HCEC 1CT (cell line): ENCODE measurements around the gene FBXL20.
A peak's percentile ranks its signal among the peaks of the same experiment; 100 is the strongest.

Experiments used
- DNase-seq: peaks from one replicate; pipeline ENCODE4 v3.0.0-alpha.2; 2017

Gene FBXL20

DNA sequence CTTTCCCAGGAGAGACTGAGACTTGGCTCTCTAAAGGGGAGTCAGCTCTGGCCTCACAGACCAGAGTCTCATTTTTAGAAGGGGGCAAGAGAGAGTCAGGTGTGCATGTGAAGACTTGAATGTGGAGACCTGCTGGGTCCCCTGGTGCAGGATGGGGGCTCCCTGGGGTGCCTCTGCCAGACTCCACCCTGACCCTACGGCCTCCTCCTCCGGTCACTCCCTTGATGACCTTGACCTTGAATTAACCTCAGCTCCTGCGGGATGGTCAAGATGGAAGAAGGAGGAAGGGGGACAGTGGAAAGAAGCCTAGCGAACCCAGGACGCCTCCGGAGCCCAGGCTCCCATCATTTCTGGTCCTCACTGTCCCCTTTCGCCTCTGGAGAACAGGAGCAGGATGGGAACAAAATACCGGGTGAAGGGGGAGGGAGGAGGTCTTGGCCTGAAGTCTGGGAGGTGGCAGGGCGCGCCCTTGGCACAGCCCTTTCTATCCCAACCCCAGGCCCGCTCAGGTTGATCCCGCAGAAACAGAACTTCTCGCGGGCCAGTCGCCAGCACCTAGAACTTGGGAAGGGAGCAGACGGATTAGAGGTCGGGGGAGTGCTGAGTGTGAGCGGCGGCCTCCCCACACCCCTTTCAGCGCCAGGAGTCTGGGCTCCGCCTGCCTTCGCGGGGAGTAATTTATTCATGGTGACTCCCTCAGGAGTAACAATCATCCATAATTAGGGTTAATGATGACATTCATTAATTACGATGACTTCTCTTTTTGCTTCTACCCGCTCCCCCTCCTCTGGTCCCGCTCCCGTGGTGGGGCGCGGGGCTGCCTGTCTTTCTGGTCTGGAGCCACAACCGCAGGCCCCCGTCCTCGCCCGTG lies 177.3 kb downstream of the FBXL20 start:
- DNase-seq = no peak

DNA sequence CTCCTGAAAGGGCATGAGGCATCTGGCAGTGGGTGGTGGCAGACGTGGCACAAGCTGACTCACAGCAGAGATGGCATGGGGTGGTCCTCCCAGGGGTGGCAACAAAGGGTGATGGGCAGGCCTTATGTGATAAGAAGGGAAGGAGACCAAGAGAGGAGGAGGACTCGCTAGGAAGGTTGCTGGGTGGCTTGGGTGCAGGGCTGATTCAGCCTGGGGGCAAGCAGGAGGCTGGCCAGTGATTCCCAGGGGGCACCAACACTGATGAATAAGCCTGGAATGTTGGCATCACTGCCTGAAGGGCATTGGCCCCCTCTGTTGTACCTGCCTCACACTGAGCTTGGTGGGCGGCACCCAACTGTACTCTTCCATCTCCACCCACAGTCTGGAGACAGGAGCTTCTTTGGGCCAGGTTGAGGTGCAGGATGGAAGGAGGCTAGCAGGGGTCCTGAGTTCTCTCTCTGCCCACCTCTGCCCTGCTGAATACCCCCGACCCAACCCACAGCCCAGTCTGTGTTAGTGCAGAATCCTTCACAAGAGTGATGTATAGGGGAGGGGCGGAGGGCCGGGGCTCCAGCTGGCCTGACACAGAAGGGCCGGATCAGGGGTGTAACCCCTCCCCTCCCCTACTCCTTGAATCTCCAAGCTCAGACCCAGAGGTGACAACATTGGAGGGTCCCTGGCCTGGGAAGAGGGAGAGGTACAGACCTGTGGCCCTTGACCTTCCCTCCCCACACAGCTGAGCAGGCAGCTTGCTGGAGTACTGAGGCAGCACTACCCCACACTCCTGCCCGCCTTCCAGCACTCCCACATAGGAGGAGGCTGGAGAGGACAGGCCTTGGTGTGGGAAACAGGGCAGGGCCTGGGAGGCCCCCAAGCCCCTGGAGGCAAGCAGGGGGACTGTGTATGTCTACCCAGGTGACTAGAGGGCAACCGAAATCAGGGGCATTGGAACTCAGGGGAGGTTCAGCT lies 178.3 kb downstream of the FBXL20 start:
- DNase-seq = no peak

DNA sequence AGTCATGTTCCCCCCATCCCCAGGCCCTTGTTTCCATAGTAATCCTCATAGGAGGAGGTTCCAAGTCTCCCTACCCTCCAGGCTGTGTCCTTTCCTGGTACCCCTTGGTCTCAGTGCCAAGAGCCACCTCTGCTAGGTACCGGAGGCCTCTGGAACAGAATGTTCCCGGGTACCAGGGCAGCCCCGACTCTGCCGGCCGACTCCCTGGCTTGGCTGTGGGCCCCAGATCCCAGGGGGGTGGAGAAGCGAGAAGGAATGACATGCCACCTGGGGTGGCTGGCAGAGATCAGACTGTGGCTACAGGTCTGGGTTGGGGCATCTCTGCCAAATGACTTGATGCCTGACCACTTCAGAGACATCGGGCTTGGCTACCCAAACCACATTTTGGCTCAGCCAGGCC lies 179.3 kb downstream of the FBXL20 start:
- no peak for DNase-seq

DNA sequence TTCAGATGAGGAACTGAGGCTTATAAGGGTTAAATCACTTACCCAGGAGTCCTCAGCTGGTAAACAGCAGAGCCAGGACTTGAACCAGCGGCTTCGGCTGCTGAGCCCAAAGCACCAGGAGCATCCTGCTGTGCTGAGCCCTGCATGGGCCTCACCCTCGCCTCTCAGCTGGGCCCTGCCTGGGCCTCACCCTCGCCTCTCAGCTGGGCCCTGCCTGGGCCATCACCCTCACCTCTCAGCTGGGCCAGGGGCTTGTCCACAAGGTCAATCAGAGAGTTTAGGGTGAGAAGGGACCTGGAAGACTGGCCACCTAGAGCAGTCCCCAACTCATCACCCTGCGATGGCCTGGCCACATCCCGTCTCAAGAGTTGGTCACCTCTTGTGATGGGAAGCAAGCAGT lies 179.9 kb downstream of the FBXL20 start:
- no peak for DNase-seq

DNA sequence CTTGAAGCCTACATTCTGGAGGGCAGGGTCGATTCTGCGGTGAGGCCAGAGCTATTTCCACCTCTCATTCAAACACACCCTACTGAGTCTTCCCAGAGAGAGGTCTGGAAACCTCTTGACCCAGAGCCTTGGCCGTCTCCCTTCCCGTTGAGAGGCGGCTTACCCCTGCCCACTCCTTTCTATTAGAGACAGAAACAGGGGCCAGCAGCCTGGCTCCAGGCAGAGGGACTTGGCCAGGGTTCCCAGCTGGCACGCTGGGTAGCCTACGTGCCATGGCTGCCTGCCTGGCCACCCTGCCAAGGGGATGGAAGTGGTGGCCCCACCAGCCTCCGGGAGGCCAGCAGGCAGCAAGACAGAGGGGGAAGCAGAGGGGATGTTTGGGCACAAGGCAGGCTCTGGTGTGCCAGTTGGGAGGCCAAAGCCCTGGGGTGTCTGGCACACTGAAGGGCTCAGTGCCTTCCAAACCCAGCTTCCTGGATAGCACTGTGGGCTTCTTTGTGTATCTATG lies 181.7 kb downstream of the FBXL20 start:
- DNase-seq = no peak

DNA sequence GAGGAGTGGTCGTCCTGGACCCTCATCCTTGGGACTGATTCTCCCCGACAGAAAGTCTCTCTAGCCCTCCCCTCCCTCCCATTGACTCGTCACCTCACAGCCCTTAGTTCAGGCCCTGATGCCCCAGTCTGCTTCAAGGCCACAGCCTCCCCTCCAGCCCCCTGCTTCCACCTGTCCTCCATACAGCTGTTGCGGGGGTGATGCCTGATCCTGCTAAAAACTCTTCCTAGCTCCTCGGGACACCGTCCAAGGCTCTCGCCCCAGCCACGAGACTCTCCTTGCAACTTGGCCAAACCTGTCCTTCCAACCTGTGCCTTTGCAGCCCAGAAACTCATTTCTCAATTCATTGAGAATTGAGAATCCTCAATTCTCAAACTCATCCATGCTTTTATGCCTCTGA lies 182.5 kb downstream of the FBXL20 start:
- no peak for DNase-seq

DNA sequence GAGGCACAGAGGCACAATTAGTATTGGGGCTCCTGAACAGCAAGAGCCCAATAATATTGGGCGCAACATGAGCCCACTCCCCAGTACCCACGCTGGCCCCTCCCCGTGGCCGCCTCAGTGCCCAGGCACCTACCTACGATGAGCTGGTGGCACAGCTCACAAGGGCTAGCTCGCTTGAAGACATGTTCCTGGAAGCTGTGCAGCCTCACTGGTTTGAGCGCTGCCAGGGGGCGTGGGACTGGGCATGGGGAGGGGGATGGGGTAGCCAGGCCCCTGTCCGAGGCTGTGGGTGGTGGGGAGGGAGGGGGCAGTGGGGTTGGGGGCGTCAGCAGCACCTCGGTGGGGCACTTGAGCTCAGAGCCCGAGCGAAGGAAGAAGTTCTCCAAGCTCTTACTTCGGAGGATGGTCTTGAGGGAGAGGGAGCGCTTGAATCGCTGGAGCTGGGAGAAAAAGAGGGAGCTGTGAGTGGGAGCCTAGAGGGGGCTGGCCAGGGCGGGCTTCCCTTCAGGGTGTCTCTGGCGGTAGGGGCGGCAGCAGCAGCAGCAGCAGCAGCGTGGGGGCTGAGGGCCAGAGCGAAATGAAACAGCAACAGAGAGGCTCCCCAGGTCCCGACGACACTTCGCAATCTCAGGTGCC lies 183.6 kb downstream of the FBXL20 start:
- no peak for DNase-seq

DNA sequence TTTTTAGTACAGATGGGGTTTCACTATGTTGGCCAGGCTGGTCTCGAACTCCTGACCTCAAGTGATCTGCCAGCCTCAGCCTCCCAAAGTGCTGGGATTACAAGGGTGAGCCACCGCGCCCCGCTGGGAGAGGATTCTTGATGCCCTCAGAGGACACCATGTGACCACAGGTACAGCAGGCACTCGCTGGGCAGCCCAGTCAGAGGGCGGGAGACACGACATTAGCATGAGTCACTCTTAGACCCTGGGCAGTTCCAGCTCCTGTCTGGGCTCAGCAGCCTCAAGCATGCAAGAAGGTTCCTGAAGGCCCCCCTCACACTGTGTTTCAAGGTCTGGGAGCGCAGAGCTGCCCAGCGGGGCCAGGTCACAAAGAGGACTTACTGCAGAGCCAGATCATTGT lies 187.6 kb downstream of the FBXL20 start:
- no peak for DNase-seq

DNA sequence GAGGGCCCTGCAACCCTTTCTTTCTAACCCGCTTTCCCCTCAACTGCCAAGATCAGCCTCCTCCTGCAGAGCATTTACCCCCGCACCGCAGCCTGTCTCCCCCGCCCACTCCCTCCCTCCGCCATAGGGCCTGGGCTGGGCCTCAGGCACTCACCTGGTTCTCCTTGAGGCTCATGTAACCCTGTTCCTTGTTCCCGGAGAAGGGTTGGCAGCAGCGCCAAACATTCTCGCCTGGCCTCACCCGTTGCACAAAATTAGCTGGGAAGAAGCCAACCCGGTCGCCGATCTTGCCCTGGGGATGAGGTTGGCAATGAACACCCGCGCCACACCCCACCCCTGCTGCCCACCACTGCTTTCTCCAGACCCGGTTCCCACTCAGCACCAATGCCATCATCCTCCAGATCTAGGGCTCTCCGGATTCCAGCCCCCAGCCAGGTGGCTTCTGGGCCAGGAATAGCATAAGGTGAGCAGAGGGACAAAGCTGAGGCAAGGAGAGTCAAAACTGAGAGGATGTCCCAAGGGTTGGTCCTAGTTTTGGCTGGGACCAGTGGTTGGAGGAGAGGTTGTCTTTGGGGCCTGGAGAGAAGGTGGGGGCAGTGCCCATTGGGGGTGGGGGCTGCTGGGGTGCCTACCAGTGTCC lies 188.5 kb downstream of the FBXL20 start:
- no peak for DNase-seq

DNA sequence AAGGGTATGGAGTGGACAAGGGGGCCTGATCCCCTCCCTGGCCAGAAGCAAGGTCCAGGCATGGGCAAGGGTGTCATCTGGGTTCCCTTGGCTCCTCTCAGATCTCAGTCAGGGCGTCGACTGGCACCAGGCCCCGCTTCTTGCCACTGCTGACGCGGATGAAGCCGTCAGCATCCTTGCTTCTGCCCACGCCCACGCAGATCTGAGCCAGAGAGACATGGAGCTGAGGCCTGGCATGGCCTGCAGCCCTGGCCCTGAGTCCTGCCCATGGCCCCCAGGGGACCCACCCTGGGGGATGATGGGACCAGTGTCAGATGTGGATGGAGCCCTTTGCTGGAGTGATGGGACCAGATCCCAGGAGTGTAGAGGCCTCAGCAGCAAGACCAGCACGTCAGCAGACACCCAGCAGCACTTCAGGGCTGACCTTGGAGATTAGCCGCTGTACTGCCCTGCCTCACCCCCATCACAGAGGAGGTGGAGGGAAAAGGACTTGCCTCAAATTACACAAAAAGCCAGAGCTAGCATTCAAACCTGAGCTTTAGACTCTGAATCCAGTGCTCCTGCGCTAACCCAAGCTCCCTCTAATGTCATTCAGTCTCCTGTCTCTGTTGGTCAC lies 189.1 kb downstream of the FBXL20 start:
- no peak for DNase-seq

DNA sequence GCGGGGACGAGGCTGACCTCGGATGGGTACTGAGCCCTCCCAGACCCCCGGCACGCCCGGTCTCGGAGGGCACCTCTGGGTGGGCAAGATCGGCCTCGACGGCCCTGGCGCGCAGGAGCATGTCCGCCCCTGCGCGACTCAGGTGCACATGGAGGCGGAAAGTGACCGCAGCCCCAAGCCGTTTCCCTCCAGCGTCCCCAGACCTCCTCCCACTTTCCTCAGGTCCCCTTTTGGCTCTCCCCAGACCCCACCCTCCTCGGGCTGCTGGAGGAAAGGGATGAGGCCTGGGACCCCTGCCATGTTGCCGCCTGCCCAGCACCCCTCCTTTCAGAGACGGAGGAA lies 191.4 kb downstream of the FBXL20 start:
- DNase-seq = no peak

DNA sequence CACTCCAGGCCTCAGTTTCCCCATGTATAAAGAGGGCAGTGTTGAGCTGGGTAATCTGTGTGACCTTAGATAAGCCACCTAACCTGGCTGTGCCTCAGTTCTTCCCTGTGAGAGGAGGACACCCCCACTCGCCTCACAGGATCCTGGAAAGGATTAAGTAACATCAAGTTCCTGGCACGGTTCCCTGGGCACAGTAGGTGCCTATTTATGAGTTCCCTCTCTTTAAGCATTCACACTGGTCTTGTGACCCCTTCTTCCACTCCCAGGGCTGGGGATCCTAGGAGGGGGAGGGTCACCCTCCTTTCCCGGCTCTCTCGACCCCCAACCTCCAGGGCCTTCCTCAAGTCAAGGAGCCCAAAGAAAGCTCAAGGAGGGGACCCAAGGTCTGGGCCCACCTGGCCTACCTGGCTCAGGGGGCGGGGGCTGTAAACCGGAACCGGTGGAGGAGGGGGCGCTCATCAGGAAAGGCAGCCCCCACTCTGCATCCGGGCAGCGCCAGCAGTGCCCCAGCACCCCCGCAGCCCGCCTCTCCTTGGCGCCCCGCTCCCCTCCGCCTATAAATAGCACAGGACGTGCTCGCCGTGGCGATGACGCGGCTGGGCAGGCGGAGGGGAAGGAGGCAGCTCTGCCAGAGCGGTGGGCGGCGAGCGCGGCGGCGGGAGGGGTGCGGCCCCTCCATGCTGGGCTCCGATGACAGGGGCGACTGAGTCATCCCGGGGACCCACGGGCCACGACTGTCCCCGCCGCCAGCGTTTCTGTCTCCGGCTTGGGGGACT lies 191.9 kb downstream of the FBXL20 start:
- peak; percentile 26 for DNase-seq

DNA sequence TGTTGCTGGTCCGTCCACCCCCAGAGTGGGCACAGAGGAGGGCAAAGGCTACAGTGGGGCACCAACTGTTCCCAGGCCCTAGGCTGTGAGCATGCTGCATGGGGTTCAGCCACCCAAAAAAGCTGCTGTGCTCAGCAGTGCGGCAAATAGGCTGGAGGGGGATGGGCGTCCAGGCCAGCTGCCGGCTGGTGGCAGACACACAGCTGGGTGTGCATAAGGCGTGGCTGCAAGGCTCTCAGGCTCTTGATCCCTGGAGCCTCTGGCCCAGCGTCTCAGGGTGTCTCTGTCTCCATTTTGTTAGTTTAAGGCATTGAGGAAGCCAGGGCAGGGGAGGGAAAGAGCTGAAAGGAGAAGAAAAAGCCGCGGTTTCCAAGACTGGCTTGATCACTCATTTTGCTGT lies 192.5 kb downstream of the FBXL20 start:
- peak; percentile 57 for DNase-seq

DNA sequence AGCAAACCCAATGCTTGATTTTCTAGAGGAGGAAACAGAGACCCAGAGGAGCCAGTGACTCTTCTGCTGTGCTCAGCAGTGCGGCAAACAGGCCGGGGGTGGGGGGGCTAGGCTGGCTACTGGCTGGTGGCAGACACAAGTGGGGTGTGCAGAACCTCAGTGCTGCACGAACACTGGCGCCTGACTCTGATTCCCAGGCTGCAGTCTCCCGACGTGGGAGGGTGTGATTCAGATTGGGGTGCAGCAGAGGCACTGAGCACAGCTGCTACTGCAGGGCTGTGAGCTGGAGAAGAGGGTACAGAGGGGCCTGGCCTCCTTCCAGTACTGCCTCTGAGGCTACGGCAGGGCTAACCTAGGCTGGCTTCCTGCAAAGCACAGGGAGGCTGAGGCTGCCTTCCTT lies 193.3 kb downstream of the FBXL20 start:
- DNase-seq = peak; percentile 45

DNA sequence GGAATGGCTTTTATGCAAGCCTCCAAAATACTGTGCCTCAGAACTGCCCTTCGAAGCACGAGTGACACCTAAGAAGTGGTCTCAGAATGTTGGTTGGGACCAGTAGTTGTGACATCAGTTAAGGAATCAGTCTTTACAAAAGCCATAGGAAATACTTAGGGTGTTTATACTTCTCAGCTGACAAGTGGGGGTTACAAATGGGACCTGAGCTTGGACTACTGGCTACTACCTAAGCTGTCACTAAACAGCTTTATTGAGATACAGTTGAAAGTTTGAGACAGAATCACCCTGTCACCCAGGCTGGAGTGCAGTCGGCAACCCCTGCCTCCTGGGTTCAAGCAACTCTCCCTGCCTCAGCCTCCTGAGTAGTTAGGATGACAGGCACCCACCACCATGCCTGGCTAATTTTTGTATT lies 196.3 kb downstream of the FBXL20 start:
- no peak for DNase-seq

DNA sequence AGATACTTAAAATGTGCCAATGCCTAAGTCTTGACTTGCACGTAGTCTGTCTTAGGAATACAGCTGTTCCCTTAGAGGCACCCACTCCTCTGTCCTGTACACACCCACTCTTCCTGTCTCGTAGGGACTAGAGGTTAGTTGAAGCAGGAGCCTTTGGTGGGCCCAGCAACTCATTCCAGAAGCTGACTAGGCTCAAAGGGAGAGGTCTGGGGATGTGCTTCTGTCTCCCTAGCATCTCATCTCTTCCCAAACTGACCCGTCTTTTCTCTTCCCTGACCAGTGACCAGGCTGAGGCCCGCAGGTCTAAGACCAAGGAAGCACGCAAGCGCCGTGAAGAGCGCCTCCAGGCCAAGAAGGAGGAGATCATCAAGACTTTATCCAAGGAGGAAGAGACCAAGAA lies 197.2 kb downstream of the FBXL20 start:
- DNase-seq = no peak
